Astrocyte (in vitro differentiated cells and primary cell): ENCODE measurements around the gene TOMM6. TPM values are rescaled to one million over a fixed set of nuclear protein-coding genes. Genes with fewer than 3 reads are reported as not detected.

Experiments
- DNase-seq: peaks from one replicate; pipeline ENCODE4 v3.0.0-alpha.2; 2010; ENCODE audit warnings: low read depth
- FAIRE-seq: peaks from 2 replicates; lab custom pipeline; 2011; peaks lifted over from hg19 to GRCh38; lab: Jason Lieb, UNC
- H2AFZ ChIP-seq: 2 replicates; pipeline ENCODE4 v1.6.0; 2012; ENCODE audit warnings: low read depth, low read length, inconsistent platforms
- H3K27ac ChIP-seq: 2 replicates; pipeline ENCODE4 v1.5.1; 2011; ENCODE audit warnings: low read depth, low read length, inconsistent platforms
- H3K27me3 ChIP-seq: 2 replicates; pipeline ENCODE4 v1.6.0; 2011; ENCODE audit warnings: low read length, inconsistent platforms; ENCODE audit not compliant: insufficient read depth
- H3K36me3 ChIP-seq: 2 replicates; pipeline ENCODE4 v1.5.1; 2011; ENCODE audit warnings: low read length, inconsistent platforms; ENCODE audit not compliant: insufficient read depth
- H3K4me1 ChIP-seq: 2 replicates; pipeline ENCODE4 v1.5.1; 2011; ENCODE audit warnings: low read length, inconsistent platforms; ENCODE audit not compliant: insufficient read depth
- H3K4me2 ChIP-seq: 2 replicates; pipeline ENCODE4 v1.6.0; 2012; ENCODE audit warnings: low read length, inconsistent platforms
- H3K4me3 ChIP-seq: 2 replicates; pipeline ENCODE4 v1.5.1; 2011; ENCODE audit warnings: low read depth, mild to moderate bottlenecking, low read length, inconsistent platforms; ENCODE audit not compliant: insufficient read depth
- H3K79me2 ChIP-seq: 2 replicates; pipeline ENCODE4 v1.6.0; 2012; ENCODE audit warnings: mild to moderate bottlenecking, low read length, inconsistent platforms; ENCODE audit not compliant: insufficient read depth
- H3K9ac ChIP-seq: 2 replicates; pipeline ENCODE4 v1.6.0; 2012; ENCODE audit warnings: mild to moderate bottlenecking, low read length, inconsistent platforms
- H3K9me3 ChIP-seq: 2 replicates; pipeline ENCODE4 v1.5.1; 2012; ENCODE audit warnings: low read depth, mild to moderate bottlenecking, low read length, inconsistent platforms; ENCODE audit not compliant: insufficient read depth
- H4K20me1 ChIP-seq: 2 replicates; pipeline ENCODE4 v1.6.0; 2012; ENCODE audit warnings: low read length, inconsistent platforms; ENCODE audit not compliant: insufficient read depth
- H3K27ac Mint-ChIP-seq: one replicate; pipeline ENCODE4 v1.8.0; 2021; ENCODE audit warnings: mild to moderate bottlenecking, mixed read lengths; ENCODE audit not compliant: unreplicated experiment
- H3K27me3 Mint-ChIP-seq: one replicate; pipeline ENCODE4 v1.8.0; 2021; ENCODE audit warnings: low read depth, mixed read lengths; ENCODE audit not compliant: unreplicated experiment
- H3K36me3 Mint-ChIP-seq: one replicate; pipeline ENCODE4 v1.8.0; 2021; ENCODE audit warnings: low read depth, mixed read lengths; ENCODE audit not compliant: unreplicated experiment
- H3K4me1 Mint-ChIP-seq: one replicate; pipeline ENCODE4 v1.8.0; 2021; ENCODE audit warnings: low read depth, mixed read lengths; ENCODE audit not compliant: unreplicated experiment
- H3K4me3 Mint-ChIP-seq: one replicate; pipeline ENCODE4 v1.8.0; 2021; ENCODE audit warnings: mild to moderate bottlenecking, moderate library complexity, mixed read lengths; ENCODE audit not compliant: unreplicated experiment
- H3K9me3 Mint-ChIP-seq: one replicate; pipeline ENCODE4 v1.8.0; 2021; ENCODE audit warnings: mild to moderate bottlenecking, mixed read lengths; ENCODE audit not compliant: unreplicated experiment
- CTCF ChIP-seq: IDR thresholded peaks from 2 replicates; pipeline ENCODE4 v1.5.1; 2011; ENCODE audit warnings: low read depth, mild to moderate bottlenecking, inconsistent platforms, low read length, moderate library complexity; ENCODE audit not compliant: insufficient read depth
- EZH2 ChIP-seq: IDR thresholded peaks from 2 replicates; pipeline ENCODE4 v1.6.1; 2012; ENCODE audit warnings: mild to moderate bottlenecking, low read length, inconsistent platforms; ENCODE audit not compliant: insufficient read depth
- total RNA-seq: library from RNA; stranded (reverse); gene quantifications from 2 replicates; pipeline ENCODE4 v1.2.1, GENCODE V29; 2021

TOMM6 gene
- total RNA-seq, 1 donor from 2014 or later = 159 TPM

DNA sequence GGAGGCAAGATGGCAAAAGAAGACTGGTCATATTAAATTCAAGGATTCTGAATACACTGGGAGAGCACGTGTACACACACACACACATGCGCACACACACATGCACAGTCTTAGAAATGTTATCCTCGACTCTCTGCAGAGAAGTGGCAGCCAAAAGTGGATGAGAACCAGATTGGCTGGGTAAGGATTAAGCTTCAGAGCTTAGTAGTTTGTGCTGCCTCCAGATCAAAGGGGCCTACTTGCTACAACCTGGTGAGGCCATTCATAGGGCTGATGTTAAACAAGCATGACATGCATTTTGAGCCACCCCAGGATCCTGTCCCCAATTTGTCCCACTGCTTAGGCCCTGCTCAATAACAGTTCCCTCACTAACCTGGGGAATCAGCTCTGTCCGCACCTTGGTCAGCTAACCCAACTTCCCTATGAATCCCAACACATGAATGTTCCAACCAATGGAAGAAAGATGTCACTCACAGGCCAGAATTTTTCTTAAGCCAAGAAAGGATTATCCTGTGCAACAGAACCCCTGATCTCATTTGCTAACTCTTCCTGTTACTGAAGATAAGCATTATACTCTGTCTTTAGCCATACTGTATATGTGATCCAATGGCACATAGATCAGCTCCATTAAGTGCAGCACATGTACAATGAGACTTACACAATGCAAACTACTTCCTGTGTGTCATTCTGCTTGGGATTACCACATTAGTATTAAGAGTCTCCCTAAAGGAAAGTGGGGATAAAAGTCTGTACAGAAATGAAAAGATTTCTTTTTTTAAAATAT lies 31.0 kb downstream of the TOMM6 start:
- Histone ChIP-seq H2AFZ (no peak overlapping the region), H3K9ac (no peak overlapping the region), H4K20me1 (no peaks in the 10 kb centered on the region), H3K4me3 (no peak overlapping the region), H3K4me1 (no peaks in the 10 kb centered on the region), H3K36me3 (no peaks in the 10 kb centered on the region), H3K27me3 (no peaks in the 10 kb centered on the region), H3K9me3 (no peaks in the 10 kb centered on the region), H3K4me2 (no peak overlapping the region), H3K79me2 (no peaks in the 10 kb centered on the region), H3K27ac (no peak overlapping the region)
- H3K4me1 Mint-ChIP-seq = peaks cover 11% of the 10 kb centered on the region
- H3K9me3 Mint-ChIP-seq = no peaks in the 10 kb centered on the region
- FAIRE-seq (no peak), DNase-seq (no peak)
- no peaks in the 10 kb centered on the region for H3K27me3 Mint-ChIP-seq
- TF ChIP-seq EZH2 (no peak), CTCF (no peak)
- peaks cover 5% of the 10 kb centered on the region for H3K36me3 Mint-ChIP-seq
- H3K27ac Mint-ChIP-seq = no peak overlapping the region
- H3K4me3 Mint-ChIP-seq = no peak overlapping the region

- no peaks in the 10 kb centered on the region for H3K36me3 ChIP-seq
- no peak overlapping the region for H2AFZ ChIP-seq
- Mint-ChIP-seq H3K27ac (no peak overlapping the region), H3K4me3 (no peak overlapping the region), H3K36me3 (peaks cover 5% of the 10 kb centered on the region), H3K27me3 (no peaks in the 10 kb centered on the region), H3K4me1 (peaks cover 16% of the 10 kb centered on the region), H3K9me3 (no peaks in the 10 kb centered on the region)
- H3K79me2 ChIP-seq = no peaks in the 10 kb centered on the region
- no peak overlapping the region for H3K9ac ChIP-seq
- no peaks in the 10 kb centered on the region for H4K20me1 ChIP-seq
- H3K9me3 ChIP-seq = no peaks in the 10 kb centered on the region
- no peak overlapping the region for H3K27ac ChIP-seq
- DNase-seq (no peak), FAIRE-seq (no peak)
- H3K27me3 ChIP-seq = no peaks in the 10 kb centered on the region
- no peak overlapping the region for H3K4me3 ChIP-seq
- H3K4me1 ChIP-seq = peaks cover 7% of the 10 kb centered on the region
- TF ChIP-seq CTCF (no peak), EZH2 (no peak)
- no peak overlapping the region for H3K4me2 ChIP-seq
These were observed 33.8 kb downstream of the TOMM6 start for GRCh38 chr6:41821266-41821665.

DNA sequence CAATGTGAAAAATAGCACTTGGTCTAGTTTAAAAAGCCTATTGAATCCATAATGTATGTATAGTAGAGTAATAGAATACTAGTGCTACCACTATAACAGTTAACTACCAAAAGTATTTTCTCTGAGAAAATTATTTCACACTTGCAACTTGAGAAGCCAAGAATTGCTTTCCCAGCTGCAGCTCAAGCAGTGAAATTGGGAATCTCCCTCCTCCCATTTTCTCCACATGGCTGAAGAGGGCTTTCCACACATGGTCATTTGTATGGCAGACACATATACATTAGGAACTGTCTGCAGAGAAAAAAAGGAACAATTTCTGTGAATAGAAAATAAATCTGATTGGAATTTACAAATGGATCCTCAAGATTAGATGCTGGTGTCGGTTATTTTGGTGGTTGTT lies 34.5 kb downstream of the TOMM6 start:
- Histone ChIP-seq H3K4me1 (peaks cover 7% of the 10 kb centered on the region), H3K79me2 (no peaks in the 10 kb centered on the region), H3K4me2 (no peak overlapping the region), H3K9ac (no peak overlapping the region), H3K9me3 (no peaks in the 10 kb centered on the region), H2AFZ (no peak overlapping the region), H3K4me3 (no peak overlapping the region), H3K36me3 (no peaks in the 10 kb centered on the region), H3K27me3 (no peaks in the 10 kb centered on the region), H4K20me1 (no peaks in the 10 kb centered on the region), H3K27ac (no peak overlapping the region)
- Mint-ChIP-seq H3K27ac (no peak overlapping the region), H3K4me3 (no peak overlapping the region), H3K4me1 (peaks cover 14% of the 10 kb centered on the region), H3K27me3 (no peaks in the 10 kb centered on the region), H3K36me3 (peaks cover 4% of the 10 kb centered on the region), H3K9me3 (no peaks in the 10 kb centered on the region)
- no peak for DNase-seq
- TF ChIP-seq CTCF (no peak), EZH2 (no peak)
- no peak for FAIRE-seq
